Loucy (cell line): Measurements from ENCODE around the gene SUCLG2.

Source experiments
- H2AFZ ChIP-seq: fragments of 200-600 bp; sonication (generic); 2 replicates; pipeline ENCODE4 v1.6.0; 2016; ENCODE audit warnings: antibody characterized with exemption, mild to moderate bottlenecking, low read length, moderate library complexity
- H3F3A ChIP-seq: fragments of 200-600 bp; 2 replicates; pipeline ENCODE4 v1.6.0; 2016; ENCODE audit warnings: antibody characterized with exemption, low read depth, mild to moderate bottlenecking
- H3K27me3 ChIP-seq: fragments of 200-600 bp; sonication (generic); 2 replicates; pipeline ENCODE4 v1.6.1; 2014; ENCODE audit warnings: low read length, mild to moderate bottlenecking; ENCODE audit not compliant: insufficient read depth, poor library complexity, severe bottlenecking
- H3K36me3 ChIP-seq: fragments of 200-600 bp; sonication (generic); 2 replicates; pipeline ENCODE4 v1.6.1; 2016; ENCODE audit warnings: low read length; ENCODE audit not compliant: insufficient read depth
- H3K4me1 ChIP-seq: fragments of 200-600 bp; sonication (generic); 2 replicates; pipeline ENCODE4 v1.5.1; 2014; ENCODE audit warnings: low read length, mild to moderate bottlenecking; ENCODE audit not compliant: insufficient read depth, poor library complexity, severe bottlenecking
- H3K4me2 ChIP-seq: fragments of 200-600 bp; sonication (generic); 2 replicates; pipeline ENCODE4 v1.6.0; 2014; ENCODE audit warnings: antibody characterized with exemption, low read length, low read depth, mild to moderate bottlenecking; ENCODE audit not compliant: poor library complexity, severe bottlenecking
- H3K4me3 ChIP-seq: fragments of 200-600 bp; sonication (generic); 2 replicates; pipeline ENCODE4 v1.5.1; 2014; ENCODE audit warnings: low read length, mild to moderate bottlenecking, mixed read lengths; ENCODE audit not compliant: poor library complexity, severe bottlenecking
- H3K79me2 ChIP-seq: fragments of 200-600 bp; sonication (generic); 2 replicates; pipeline ENCODE4 v1.6.1; 2014; ENCODE audit warnings: low read length; ENCODE audit not compliant: insufficient read depth
- H3K9ac ChIP-seq: fragments of 200-600 bp; sonication (generic); 2 replicates; pipeline ENCODE4 v1.6.0; 2014; ENCODE audit warnings: mild to moderate bottlenecking, low read depth, low read length, moderate library complexity; ENCODE audit not compliant: poor library complexity, severe bottlenecking
- H3K9me2 ChIP-seq: fragments of 200-600 bp; sonication (generic); replicated peaks from 2 replicates; pipeline ENCODE4 v1.6.1; 2016; ENCODE audit warnings: low read depth, low read length, mixed read lengths
- H3K9me3 ChIP-seq: fragments of 200-600 bp; sonication (generic); 2 replicates; pipeline ENCODE4 v1.6.1; 2014; ENCODE audit warnings: mild to moderate bottlenecking, antibody characterized with exemption, low read length, low read depth; ENCODE audit not compliant: insufficient read depth
- H4K20me1 ChIP-seq: fragments of 200-600 bp; sonication (generic); 2 replicates; pipeline ENCODE4 v1.6.0; 2014; ENCODE audit warnings: antibody characterized with exemption, low read length, mild to moderate bottlenecking; ENCODE audit not compliant: insufficient read depth, poor library complexity, severe bottlenecking
- CTCF ChIP-seq: fragments of 200-600 bp; sonication (generic); conservative IDR thresholded peaks from 2 replicates; pipeline ENCODE4 v1.5.1; 2014; ENCODE audit warnings: mild to moderate bottlenecking, antibody characterized with exemption, low read length
- EZH2phosphoT487 ChIP-seq: fragments of 200-600 bp; IDR thresholded peaks from 2 replicates; pipeline ENCODE4 v1.6.1; 2018; ENCODE audit warnings: antibody characterized with exemption, mild to moderate bottlenecking, moderate library complexity, borderline replicate concordance

SUCLG2 gene

DNA sequence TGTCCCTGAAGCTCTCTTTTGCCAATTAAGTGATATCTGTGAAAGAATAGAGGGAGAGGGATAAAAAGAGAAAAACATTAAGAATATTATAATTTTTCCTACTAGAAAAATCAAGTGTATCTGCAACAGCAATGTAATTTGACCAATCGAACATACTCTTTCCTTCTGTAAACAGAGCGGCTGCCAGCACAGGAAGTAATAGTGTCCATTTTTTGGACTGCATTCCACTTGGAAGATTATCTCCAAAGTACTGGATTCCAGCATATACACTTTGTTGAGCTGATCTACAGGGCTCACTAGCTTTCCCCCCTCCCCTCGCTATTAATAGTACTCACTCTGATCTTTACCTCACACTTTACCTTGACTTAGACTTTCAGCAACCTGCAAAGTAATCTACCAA, 90.4 kb downstream of the SUCLG2 start:
- Histone ChIP-seq H3K36me3 (no peaks in the 10 kb centered on the region), H3F3A (no peaks in the 10 kb centered on the region), H3K27me3 (no peaks in the 10 kb centered on the region), H3K4me1 (no peaks in the 10 kb centered on the region), H3K4me3 (no peak overlapping the region), H3K4me2 (no peak overlapping the region), H3K9ac (no peak overlapping the region), H2AFZ (no peak overlapping the region), H3K79me2 (no peaks in the 10 kb centered on the region), H4K20me1 (no peaks in the 10 kb centered on the region), H3K9me3 (no peaks in the 10 kb centered on the region), H3K9me2 (no peaks in the 10 kb centered on the region)
- TF ChIP-seq EZH2phosphoT487 (no peak), CTCF (no peak)

- Histone ChIP-seq H3K9ac (no peak overlapping the region), H3K79me2 (no peaks in the 10 kb centered on the region), H3K9me2 (no peaks in the 10 kb centered on the region), H2AFZ (no peak overlapping the region), H3K4me3 (no peak overlapping the region), H3K27me3 (no peaks in the 10 kb centered on the region), H3F3A (no peaks in the 10 kb centered on the region), H3K4me2 (no peak overlapping the region), H3K9me3 (no peaks in the 10 kb centered on the region), H4K20me1 (no peaks in the 10 kb centered on the region), H3K4me1 (no peaks in the 10 kb centered on the region), H3K36me3 (no peaks in the 10 kb centered on the region)
- TF ChIP-seq EZH2phosphoT487: no peak
- no peak for TF ChIP-seq CTCF
These were observed 92.6 kb downstream of the SUCLG2 start for GRCh38 chr3:67561667-67562394.

- Histone ChIP-seq H2AFZ (no peak overlapping the region), H3K9ac (no peak overlapping the region), H3K9me3 (no peaks in the 10 kb centered on the region), H3F3A (no peaks in the 10 kb centered on the region), H4K20me1 (no peaks in the 10 kb centered on the region), H3K4me2 (no peak overlapping the region), H3K4me1 (no peaks in the 10 kb centered on the region), H3K36me3 (no peaks in the 10 kb centered on the region), H3K4me3 (no peak overlapping the region), H3K27me3 (no peaks in the 10 kb centered on the region), H3K79me2 (no peaks in the 10 kb centered on the region), H3K9me2 (no peaks in the 10 kb centered on the region)
- no peak for TF ChIP-seq EZH2phosphoT487
- TF ChIP-seq CTCF: no peak
These were observed 93.1 kb downstream of the SUCLG2 start for GRCh38 chr3:67561266-67561665.
